Peyer's patch (tissue), 4 donors: ENCODE data around the gene UBE2Z.
A peak's percentile ranks its signal among the peaks of the same experiment; 100 is the strongest.

Source experiments
- CTCF ChIP-seq, 6 experiments: fragments of 450-650 bp in 4 of 6; fragments of 200-600 bp in 2 of 6; sonication (generic) in 1 of 6; IDR thresholded peaks; one replicate each; pipeline ENCODE4 v1.5.1; 2017 to 2019; ENCODE audit warnings: antibody characterized with exemption in 6 of 6, mild to moderate bottlenecking in 3 of 6, moderate library complexity in 1 of 6
- POLR2A ChIP-seq, 2 donors: fragments of 450-650 bp; IDR thresholded peaks; one replicate each; pipeline ENCODE4 v1.5.1; 2017; ENCODE audit warnings: antibody characterized with exemption in 2 of 2, mild to moderate bottlenecking in 2 of 2, moderate library complexity in 2 of 2

- TF ChIP-seq POLR2A (IDR thresholded peaks at IDR 0.05), result no peak
- peak; percentile 79 to 97 (median 96) for TF ChIP-seq CTCF (IDR thresholded peaks at IDR 0.05)
Measured at GRCh38 chr17:48878920-48879898, 29.0 kb upstream of the UBE2Z start.
